Measurements from ENCODE around the gene FNDC3A.
"Not testable (repeated sequence)": the region's sequence is repeated elsewhere in the genome, so short reads cannot be mapped to it uniquely, and the experiment has no call there.

Gene FNDC3A

DNA sequence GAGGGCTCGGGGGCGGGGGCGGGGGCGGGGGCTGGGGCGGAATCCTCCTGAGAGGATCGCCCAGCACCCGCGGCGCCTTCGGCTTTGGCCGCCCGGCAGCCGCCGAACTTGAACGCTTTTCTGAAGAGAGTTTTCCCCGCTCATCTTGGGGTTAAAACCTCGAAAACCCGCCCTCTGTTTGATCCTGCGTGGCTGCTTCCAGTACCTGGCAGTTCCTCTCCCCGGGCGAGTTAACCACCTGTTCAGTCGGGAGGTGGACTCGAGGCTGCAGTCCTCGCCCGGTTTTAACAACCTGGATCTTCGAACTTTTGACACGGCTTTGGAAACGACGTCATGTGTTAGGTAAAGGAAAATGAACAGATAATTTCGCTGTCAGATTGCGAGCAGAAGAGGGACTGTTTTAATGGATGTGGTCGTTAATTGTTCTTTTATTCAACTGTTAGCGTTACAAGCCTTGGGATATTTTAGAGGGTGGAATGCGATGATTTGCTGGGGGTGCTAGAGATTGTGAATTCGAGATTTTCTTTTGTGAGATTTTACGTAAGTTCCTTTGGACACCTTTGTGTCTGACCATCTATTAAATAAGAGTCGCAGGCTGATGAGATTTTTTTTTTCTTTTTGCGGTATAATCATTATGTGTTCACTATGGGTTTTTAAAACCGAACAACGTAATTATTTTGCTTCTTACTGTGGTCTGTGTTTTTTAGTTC lies 1.0 kb downstream of the FNDC3A start:
- DNase-seq (ENCODE audit: low read depth in 4 of 4, low spot score in 1 of 4), result peak in 1 of 4 experiments; percentile 51

- no peak for DNase-seq (ENCODE audit: low read depth in 4 of 4, low spot score in 1 of 4)
These were observed 1.5 kb downstream of the FNDC3A start for GRCh38 chr13:48977286-48977625.

DNA sequence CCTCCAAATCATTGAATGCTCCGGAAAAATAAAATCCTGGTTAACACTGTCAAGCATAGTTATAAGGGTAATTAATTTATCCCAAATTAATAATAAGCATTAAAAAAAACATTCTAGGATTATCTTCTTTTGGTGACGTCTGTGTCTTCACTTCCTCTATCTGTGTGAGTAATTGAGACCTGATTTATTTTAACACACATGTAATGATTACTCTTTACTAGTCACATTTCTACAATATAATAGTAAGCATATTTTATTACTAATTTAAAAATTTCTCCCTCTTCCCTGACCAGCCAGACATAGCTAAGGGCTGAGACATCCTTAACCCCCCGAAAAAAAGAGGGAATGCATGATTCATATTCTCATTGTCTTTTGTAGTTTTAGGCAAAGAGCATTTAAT lies 2.3 kb downstream of the FNDC3A start:
- DNase-seq (ENCODE audit: low read depth in 4 of 4, low spot score in 1 of 4), result no peak

DNA sequence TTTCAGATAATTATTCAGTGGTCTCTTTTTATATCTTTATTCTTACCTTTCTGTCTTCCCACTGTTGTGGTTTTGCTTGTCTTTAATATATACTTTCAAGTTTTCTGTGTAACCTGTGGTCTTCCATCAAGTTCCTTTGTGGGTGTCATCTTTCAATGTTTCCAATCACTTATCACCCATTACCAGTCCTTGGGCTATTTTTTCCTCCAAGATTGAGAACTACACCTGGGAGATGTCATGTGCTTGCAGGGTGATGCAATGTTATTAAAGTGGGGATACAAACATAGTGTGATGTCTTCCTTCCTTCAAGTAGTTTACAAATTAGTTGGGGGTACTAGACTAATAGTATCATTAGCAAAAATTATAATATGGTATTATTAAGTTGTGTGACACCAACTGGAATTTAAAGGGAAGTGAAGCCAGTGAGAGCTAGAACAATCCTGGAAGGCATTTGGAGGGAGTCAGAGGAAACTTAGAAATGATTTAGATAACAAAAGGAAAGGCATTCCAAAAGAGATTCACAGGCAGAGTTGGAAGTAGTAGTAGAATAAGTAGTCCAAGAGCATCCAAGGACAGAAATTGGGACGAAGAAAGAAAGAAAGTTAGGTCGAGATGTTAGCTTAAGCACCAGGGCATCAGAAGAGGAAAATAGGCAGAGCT lies 3.4 kb downstream of the FNDC3A start:
- DNase-seq (ENCODE audit: low read depth in 4 of 4, low spot score in 1 of 4), result no peak

GRCh38 chr13:48979892-48980291 lies 4.2 kb downstream of the FNDC3A start:
- no peak for DNase-seq (ENCODE audit: low read depth in 4 of 4, low spot score in 1 of 4)

DNA sequence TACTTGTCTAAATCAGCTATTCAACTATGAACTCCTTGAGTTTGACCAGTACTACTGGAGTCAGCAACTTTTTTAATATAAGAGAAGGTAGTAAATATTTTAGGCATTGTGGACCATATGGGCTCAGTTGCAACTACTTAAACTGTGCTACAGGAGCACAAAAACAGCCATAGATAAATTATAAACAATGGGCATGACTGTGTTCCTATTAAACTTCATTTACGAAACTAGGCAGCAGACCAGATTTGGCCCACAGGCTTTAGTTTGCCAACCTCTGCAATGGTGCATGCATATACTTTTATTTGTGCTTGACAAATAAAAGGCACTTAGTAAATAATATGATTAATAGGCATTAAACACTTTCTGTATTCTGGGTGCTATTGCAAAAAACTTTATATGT lies 7.6 kb downstream of the FNDC3A start:
- no peak for DNase-seq (ENCODE audit: low read depth in 4 of 4, low spot score in 1 of 4)

DNA sequence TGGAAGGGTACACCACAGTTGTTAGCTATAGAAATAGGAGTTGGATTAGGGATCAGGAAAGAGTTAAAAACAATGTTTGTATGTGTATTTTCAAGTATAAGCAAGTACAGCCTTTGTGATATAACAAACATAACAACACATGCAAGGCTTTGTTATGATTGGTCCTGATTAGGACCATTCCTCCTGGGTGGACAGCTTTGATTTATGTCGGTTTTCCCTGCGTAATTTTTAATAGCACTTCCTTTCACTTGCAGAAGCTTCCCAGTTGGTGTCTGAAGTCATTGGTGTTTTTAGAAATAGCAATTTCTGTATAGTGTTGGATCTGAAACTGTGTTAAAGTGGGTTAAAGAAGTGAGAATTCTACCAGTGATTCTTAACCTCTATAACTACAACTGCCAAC lies 10.0 kb downstream of the FNDC3A start:
- no peak for DNase-seq (ENCODE audit: low read depth in 4 of 4, low spot score in 1 of 4)

GRCh38 chr13:48990900-48991299 lies 15.2 kb downstream of the FNDC3A start:
- DNase-seq (ENCODE audit: low read depth in 4 of 4, low spot score in 1 of 4), result no peak

DNA sequence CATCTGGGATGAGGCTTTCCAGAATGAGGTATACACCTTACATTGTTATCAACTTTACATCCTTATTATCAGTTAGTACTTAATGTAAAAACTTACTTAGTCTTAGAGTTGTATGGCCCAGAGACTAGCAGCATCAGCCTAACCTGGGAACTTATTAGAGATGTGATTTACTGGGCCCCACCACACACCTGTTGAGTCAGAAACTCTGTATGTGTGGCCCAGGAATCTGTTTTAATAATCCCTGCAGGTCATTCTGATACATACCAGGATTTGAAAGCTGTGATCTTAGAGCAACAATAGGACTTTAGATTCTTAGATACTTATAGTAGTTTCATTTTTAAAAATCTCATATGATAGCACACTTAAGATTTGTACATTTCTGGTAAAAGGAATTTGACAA lies 17.4 kb downstream of the FNDC3A start:
- no peak for DNase-seq (ENCODE audit: low read depth in 4 of 4, low spot score in 1 of 4)

GRCh38 chr13:48994706-48995105 lies 19.0 kb downstream of the FNDC3A start:
- no peak for DNase-seq (ENCODE audit: low read depth in 4 of 4, low spot score in 1 of 4)

DNA sequence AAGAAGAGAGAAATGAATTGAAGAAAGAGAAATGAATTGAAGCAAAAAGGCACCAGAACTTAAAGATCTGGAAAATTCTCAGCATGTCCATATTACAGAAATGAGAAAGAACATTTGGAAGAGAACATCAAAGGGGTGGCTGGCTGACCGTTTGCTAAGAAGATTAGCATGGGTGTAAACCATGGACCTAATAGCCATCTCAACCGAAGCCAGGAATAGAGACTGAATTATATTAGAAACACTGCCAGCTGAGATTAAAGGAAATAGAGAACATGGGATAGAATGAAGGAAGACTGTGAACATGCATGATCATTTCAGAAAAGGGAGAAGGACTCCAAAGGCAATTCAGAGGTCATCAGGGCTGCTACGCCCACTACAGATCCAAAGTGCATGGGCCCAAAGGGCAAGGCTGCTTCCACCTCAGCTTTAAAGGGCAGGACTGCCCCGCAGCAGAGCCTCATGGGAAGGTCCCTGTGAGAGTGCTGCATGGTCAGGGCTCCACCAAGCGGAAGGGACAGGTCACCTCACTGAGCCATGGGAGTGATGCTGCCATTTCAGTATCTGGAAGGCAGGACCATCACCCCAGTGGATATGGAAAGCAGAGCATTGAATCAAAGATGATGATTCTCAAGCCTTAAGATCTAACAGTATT lies 23.1 kb downstream of the FNDC3A start:
- no peak for DNase-seq (ENCODE audit: low read depth in 4 of 4, low spot score in 1 of 4)

DNA sequence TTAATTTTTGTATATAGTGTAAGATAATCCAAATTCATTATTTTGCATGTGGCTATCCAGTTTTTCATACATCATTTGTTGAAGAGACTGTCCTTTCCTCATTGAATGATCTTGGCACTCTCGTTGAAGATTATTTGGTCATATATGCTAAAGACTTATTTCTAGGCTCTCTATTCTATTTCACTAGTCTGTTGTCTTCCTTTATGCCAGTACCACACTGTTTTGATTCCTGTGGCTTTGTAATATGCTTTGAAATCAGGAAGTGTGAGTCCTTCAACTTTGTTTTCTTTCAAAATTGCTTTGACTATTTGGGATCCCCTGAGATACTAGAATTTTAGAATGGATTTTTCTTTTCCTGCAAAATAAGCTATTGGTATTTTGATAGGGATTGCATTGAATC lies 24.5 kb downstream of the FNDC3A start:
- DNase-seq (ENCODE audit: low read depth in 4 of 4, low spot score in 1 of 4), result no peak

DNA sequence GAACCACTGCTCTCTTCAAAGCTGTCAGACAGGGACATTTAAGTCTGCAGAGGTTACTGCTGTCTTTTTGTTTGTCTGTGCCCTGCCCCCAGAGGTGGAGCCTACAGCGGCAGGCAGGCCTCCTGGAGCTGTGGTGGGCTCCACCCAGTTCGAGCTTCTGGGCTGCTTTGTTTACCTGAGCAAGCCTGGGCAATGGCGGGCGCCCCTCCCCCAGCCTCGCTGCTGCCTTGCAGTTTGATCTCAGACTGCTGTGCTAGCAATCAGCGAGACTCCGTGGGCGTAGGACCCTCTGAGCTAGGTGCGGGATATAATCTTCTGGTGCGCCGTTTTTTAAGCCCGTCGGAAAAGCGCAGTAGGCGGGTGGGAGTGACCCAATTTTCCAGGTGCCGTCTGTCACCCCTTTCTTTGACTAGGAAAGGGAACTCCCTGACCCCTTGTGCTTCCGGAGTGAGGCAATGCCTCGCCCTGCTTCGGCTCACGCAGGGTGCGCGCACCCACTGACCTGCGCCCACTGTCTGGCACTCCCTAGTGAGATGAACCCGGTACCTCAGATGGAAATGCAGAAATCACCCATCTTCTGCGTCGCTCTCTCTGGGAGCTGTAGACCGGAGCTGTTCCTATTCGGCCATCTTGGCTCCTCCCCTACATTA lies 43.4 kb downstream of the FNDC3A start:
- not testable (repeated sequence) for DNase-seq (ENCODE audit: low read depth in 4 of 4, low spot score in 1 of 4)

DNA sequence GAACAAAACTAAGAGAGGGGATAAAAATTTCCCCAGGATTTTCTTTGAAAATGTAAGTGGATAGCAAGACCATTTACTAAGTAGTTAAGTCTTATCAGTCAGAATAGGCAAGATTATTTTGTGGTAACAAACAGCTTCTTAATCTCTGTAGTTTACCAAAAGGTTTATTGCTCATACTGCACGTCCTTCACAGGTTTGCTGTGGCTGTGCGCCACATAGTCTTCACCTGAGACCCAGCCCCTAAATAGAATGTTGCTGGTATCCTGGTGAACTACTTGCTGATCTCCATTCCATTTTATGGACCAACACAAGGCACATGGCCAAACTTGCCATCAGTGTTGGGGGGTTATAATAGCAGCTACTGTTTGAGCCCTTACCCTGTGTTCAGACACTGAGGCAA lies 44.6 kb downstream of the FNDC3A start:
- DNase-seq (ENCODE audit: low read depth in 4 of 4, low spot score in 1 of 4), result no peak

DNA sequence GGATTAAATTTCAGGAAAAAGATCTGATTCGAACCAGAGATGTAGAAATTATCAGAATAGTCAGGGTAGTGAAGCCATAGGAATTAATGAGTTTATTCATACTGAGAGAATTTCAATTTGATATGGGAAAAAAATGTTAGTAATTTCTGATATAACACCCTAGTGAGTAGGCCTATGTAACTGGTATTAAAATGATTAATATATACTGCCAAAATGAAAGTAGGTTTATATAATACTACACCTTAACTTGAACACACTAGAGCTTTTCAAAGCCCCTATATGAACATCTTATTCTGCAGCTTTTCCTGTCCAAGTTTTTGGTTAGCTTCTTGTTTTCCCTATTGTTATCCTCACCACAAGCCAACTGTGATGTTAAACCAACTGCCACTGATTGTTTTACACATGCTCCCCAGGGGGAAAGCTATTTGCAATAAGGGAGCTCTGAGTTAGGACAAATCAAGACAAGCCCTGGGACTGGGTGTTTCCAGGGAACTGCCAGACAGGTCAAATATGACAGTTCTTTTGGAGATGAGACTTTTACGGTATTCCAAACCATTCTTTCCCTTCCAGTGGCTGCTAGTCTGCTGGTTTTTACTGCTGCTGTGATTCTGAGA lies 45.3 kb downstream of the FNDC3A start:
- DNase-seq (ENCODE audit: low read depth in 4 of 4, low spot score in 1 of 4), result no peak

GRCh38 chr13:49021953-49022352 lies 46.2 kb downstream of the FNDC3A start:
- no peak for DNase-seq (ENCODE audit: low read depth in 4 of 4, low spot score in 1 of 4)

- no peak for DNase-seq (ENCODE audit: low read depth in 4 of 4, low spot score in 1 of 4)
These were observed 46.9 kb downstream of the FNDC3A start for GRCh38 chr13:49022472-49023144.

GRCh38 chr13:49023431-49023830 lies 47.7 kb downstream of the FNDC3A start:
- DNase-seq (ENCODE audit: low read depth in 4 of 4, low spot score in 1 of 4), result no peak

GRCh38 chr13:49026851-49027250 lies 51.1 kb downstream of the FNDC3A start:
- DNase-seq (ENCODE audit: low read depth in 4 of 4, low spot score in 1 of 4), result no peak

DNA sequence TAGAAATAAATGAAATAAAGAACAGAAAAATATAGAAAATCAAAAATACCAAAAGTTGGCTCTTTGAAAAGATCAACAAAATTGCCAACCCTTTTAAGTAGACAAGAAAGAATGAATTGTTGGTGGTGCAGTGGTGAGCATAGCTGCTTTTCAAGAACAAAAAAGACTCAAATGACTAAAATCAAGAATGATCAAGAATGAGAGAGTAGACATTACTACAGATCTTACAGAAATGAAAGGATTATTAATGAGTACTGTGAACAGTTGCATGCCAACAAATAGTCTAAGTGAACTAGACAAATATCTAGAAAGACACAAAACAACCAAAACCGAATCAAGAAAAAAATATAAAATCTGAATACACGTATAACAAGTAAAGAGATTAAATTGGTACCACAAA lies 53.9 kb downstream of the FNDC3A start:
- no peak for DNase-seq (ENCODE audit: low read depth in 4 of 4, low spot score in 1 of 4)

- no peak for DNase-seq (ENCODE audit: low read depth in 4 of 4, low spot score in 1 of 4)
These were observed 54.5 kb downstream of the FNDC3A start for GRCh38 chr13:49030213-49030612.

Measured in stimulated activated CD4-positive, alpha-beta T cell treated with anti-CD3 and anti-CD28 coated beads, Interleukin-1b, Interleukin-23, amount 100 ng/mL, for 24 hours (primary cell).